Measurements from ENCODE around the gene FAM222A.

FAM222A gene

GRCh38 chr12:109729371-109729781 is 15.8 kb downstream of the FAM222A start:
- Histone ChIP-seq H3K79me2 (ENCODE audit: low read length) (no peaks in the 10 kb centered on the region), H3K9me2 (replicated peaks; ENCODE audit: insufficient read depth, low read length) (no peaks in the 10 kb centered on the region), H4K20me1 (ENCODE audit: insufficient read depth, low read length) (no peaks in the 10 kb centered on the region), H2AFZ (ENCODE audit: low read length) (no peak overlapping the region), H3K4me1 (ENCODE audit: low read length) (no peaks in the 10 kb centered on the region), H3K36me3 (replicated peaks; ENCODE audit: insufficient read depth, low read length) (no peaks in the 10 kb centered on the region), H3K4me2 (ENCODE audit: low read depth, low read length) (no peak overlapping the region), H3K4me3 (ENCODE audit: low read length) (no peak overlapping the region), H3K9me3 (replicated peaks; ENCODE audit: insufficient read depth, low read length) (no peaks in the 10 kb centered on the region), H3K27me3 (replicated peaks; ENCODE audit: insufficient read depth, low read length) (no peaks in the 10 kb centered on the region), H3K9ac (ENCODE audit: low read length) (no peak overlapping the region), H3F3A (ENCODE audit: insufficient read depth, low read length) (no peaks in the 10 kb centered on the region), H3K27ac (ENCODE audit: low read length) (no peak overlapping the region)
- TF ChIP-seq EZH2phosphoT487 (IDR thresholded peaks at IDR 0.05; ENCODE audit: low read length) (no peak), EZH2 (optimal IDR thresholded peaks at IDR 0.05; ENCODE audit: low read depth, low read length) (no peak)
- no peak for DNase-seq

GRCh38 chr12:109729801-109730200 is 16.2 kb downstream of the FAM222A start:
- Histone ChIP-seq H3K9ac (ENCODE audit: low read length) (no peak overlapping the region), H3K4me3 (ENCODE audit: low read length) (no peak overlapping the region), H2AFZ (ENCODE audit: low read length) (no peak overlapping the region), H3F3A (ENCODE audit: insufficient read depth, low read length) (no peaks in the 10 kb centered on the region), H3K27me3 (replicated peaks; ENCODE audit: insufficient read depth, low read length) (no peaks in the 10 kb centered on the region), H3K79me2 (ENCODE audit: low read length) (no peaks in the 10 kb centered on the region), H3K36me3 (replicated peaks; ENCODE audit: insufficient read depth, low read length) (no peaks in the 10 kb centered on the region), H3K9me3 (replicated peaks; ENCODE audit: insufficient read depth, low read length) (no peaks in the 10 kb centered on the region), H3K27ac (ENCODE audit: low read length) (no peak overlapping the region), H3K9me2 (replicated peaks; ENCODE audit: insufficient read depth, low read length) (no peaks in the 10 kb centered on the region), H4K20me1 (ENCODE audit: insufficient read depth, low read length) (no peaks in the 10 kb centered on the region), H3K4me2 (ENCODE audit: low read depth, low read length) (no peak overlapping the region), H3K4me1 (ENCODE audit: low read length) (no peaks in the 10 kb centered on the region)
- TF ChIP-seq EZH2 (optimal IDR thresholded peaks at IDR 0.05; ENCODE audit: low read depth, low read length): no peak
- no peak for DNase-seq

GRCh38 chr12:109730306-109731145 is 16.9 kb downstream of the FAM222A start:
- Histone ChIP-seq H3K4me1 (ENCODE audit: low read length) (no peaks in the 10 kb centered on the region), H3K27ac (ENCODE audit: low read length) (no peak overlapping the region), H2AFZ (ENCODE audit: low read length) (no peak overlapping the region), H4K20me1 (ENCODE audit: insufficient read depth, low read length) (no peaks in the 10 kb centered on the region), H3K4me3 (ENCODE audit: low read length) (no peak overlapping the region), H3K9me2 (replicated peaks; ENCODE audit: insufficient read depth, low read length) (no peaks in the 10 kb centered on the region), H3K79me2 (ENCODE audit: low read length) (no peaks in the 10 kb centered on the region), H3K36me3 (replicated peaks; ENCODE audit: insufficient read depth, low read length) (no peaks in the 10 kb centered on the region), H3K4me2 (ENCODE audit: low read depth, low read length) (no peak overlapping the region), H3F3A (ENCODE audit: insufficient read depth, low read length) (no peaks in the 10 kb centered on the region), H3K27me3 (replicated peaks; ENCODE audit: insufficient read depth, low read length) (no peaks in the 10 kb centered on the region), H3K9ac (ENCODE audit: low read length) (no peak overlapping the region), H3K9me3 (replicated peaks; ENCODE audit: insufficient read depth, low read length) (no peaks in the 10 kb centered on the region)
- DNase-seq: no peak
- no peak for TF ChIP-seq EZH2 (optimal IDR thresholded peaks at IDR 0.05; ENCODE audit: low read depth, low read length)

- Histone ChIP-seq H3K27me3 (replicated peaks; ENCODE audit: insufficient read depth, low read length) (no peaks in the 10 kb centered on the region), H3K9ac (ENCODE audit: low read length) (no peak overlapping the region), H3K4me1 (ENCODE audit: low read length) (no peaks in the 10 kb centered on the region), H3F3A (ENCODE audit: insufficient read depth, low read length) (no peaks in the 10 kb centered on the region), H4K20me1 (ENCODE audit: insufficient read depth, low read length) (no peaks in the 10 kb centered on the region), H3K4me2 (ENCODE audit: low read depth, low read length) (no peak overlapping the region), H3K27ac (ENCODE audit: low read length) (no peak overlapping the region), H2AFZ (ENCODE audit: low read length) (no peak overlapping the region), H3K36me3 (replicated peaks; ENCODE audit: insufficient read depth, low read length) (no peaks in the 10 kb centered on the region), H3K9me2 (replicated peaks; ENCODE audit: insufficient read depth, low read length) (no peaks in the 10 kb centered on the region), H3K79me2 (ENCODE audit: low read length) (no peaks in the 10 kb centered on the region), H3K9me3 (replicated peaks; ENCODE audit: insufficient read depth, low read length) (no peaks in the 10 kb centered on the region), H3K4me3 (ENCODE audit: low read length) (no peak overlapping the region)
- DNase-seq: no peak
- TF ChIP-seq, protein P1, sequence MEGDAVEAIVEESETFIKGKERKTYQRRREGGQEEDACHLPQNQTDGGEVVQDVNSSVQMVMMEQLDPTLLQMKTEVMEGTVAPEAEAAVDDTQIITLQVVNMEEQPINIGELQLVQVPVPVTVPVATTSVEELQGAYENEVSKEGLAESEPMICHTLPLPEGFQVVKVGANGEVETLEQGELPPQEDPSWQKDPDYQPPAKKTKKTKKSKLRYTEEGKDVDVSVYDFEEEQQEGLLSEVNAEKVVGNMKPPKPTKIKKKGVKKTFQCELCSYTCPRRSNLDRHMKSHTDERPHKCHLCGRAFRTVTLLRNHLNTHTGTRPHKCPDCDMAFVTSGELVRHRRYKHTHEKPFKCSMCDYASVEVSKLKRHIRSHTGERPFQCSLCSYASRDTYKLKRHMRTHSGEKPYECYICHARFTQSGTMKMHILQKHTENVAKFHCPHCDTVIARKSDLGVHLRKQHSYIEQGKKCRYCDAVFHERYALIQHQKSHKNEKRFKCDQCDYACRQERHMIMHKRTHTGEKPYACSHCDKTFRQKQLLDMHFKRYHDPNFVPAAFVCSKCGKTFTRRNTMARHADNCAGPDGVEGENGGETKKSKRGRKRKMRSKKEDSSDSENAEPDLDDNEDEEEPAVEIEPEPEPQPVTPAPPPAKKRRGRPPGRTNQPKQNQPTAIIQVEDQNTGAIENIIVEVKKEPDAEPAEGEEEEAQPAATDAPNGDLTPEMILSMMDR (IDR thresholded peaks at IDR 0.05; ENCODE audit: low read length): no peak
- TF ChIP-seq EZH2phosphoT487 (IDR thresholded peaks at IDR 0.05; ENCODE audit: low read length) (no peak), EZH2 (optimal IDR thresholded peaks at IDR 0.05; ENCODE audit: low read depth, low read length) (no peak)
These were observed 17.7 kb downstream of the FAM222A start for GRCh38 chr12:109731231-109731731.

Measured in MM.1S (cell line).